Activated effector memory CD4-positive, alpha-beta T cell treated with Interleukin-2 at 50 U/mL for 16 hours (primary cell): Measurements from ENCODE around the gene CLHC1.

Source experiments
- DNase-seq: peaks from one replicate; pipeline ENCODE4 v3.0.0-alpha.2; 2020

The CLHC1 gene

GRCh38 chr2:55168221-55169154, 63.6 kb downstream of the CLHC1 start:
- no peak for DNase-seq

- DNase-seq = no peak
Observed at GRCh38 chr2:55165626-55166025, 66.5 kb downstream of the CLHC1 start.

GRCh38 chr2:55164534-55165480, 67.3 kb downstream of the CLHC1 start:
- no peak for DNase-seq

GRCh38 chr2:55163941-55164390, 68.1 kb downstream of the CLHC1 start:
- no peak for DNase-seq

- no peak for DNase-seq
Observed at GRCh38 chr2:55163274-55163721, 68.8 kb downstream of the CLHC1 start.

- no peak for DNase-seq
Observed at GRCh38 chr2:55162284-55163006, 69.6 kb downstream of the CLHC1 start.

GRCh38 chr2:55161295-55162210, 70.5 kb downstream of the CLHC1 start:
- DNase-seq = no peak

GRCh38 chr2:55160422-55160821, 71.7 kb downstream of the CLHC1 start:
- no peak for DNase-seq

- no peak for DNase-seq
Observed at GRCh38 chr2:55159752-55160151, 72.3 kb downstream of the CLHC1 start.

- DNase-seq = no peak
Observed at GRCh38 chr2:55159037-55159651, 72.9 kb downstream of the CLHC1 start.

- no peak for DNase-seq
Observed at GRCh38 chr2:55158111-55158814, 73.8 kb downstream of the CLHC1 start.

- no peak for DNase-seq
Observed at GRCh38 chr2:55157474-55157884, 74.6 kb downstream of the CLHC1 start.

- no peak for DNase-seq
Observed at GRCh38 chr2:55156984-55157383, 75.1 kb downstream of the CLHC1 start.

- DNase-seq = no peak
Observed at GRCh38 chr2:55156326-55156725, 75.8 kb downstream of the CLHC1 start.

GRCh38 chr2:55155764-55156281, 76.3 kb downstream of the CLHC1 start:
- no peak for DNase-seq

GRCh38 chr2:55155206-55155605, 76.9 kb downstream of the CLHC1 start:
- no peak for DNase-seq

GRCh38 chr2:55154525-55155030, 77.5 kb downstream of the CLHC1 start:
- no peak for DNase-seq

GRCh38 chr2:55153584-55154299, 78.4 kb downstream of the CLHC1 start:
- DNase-seq = no peak
